ENCODE data around the gene MXRA7. TPM values are rescaled to one million over a fixed set of nuclear protein-coding genes. Genes with fewer than 3 reads are reported as not detected.

MXRA7 gene
- 298 and 300 TPM in 2 replicates for polyA plus RNA-seq (2011; rRNA removed)
- 56.2 and 75.9 TPM in 2 replicates for polyA minus RNA-seq (2011; rRNA and poly(A)+ RNA removed)

DNA sequence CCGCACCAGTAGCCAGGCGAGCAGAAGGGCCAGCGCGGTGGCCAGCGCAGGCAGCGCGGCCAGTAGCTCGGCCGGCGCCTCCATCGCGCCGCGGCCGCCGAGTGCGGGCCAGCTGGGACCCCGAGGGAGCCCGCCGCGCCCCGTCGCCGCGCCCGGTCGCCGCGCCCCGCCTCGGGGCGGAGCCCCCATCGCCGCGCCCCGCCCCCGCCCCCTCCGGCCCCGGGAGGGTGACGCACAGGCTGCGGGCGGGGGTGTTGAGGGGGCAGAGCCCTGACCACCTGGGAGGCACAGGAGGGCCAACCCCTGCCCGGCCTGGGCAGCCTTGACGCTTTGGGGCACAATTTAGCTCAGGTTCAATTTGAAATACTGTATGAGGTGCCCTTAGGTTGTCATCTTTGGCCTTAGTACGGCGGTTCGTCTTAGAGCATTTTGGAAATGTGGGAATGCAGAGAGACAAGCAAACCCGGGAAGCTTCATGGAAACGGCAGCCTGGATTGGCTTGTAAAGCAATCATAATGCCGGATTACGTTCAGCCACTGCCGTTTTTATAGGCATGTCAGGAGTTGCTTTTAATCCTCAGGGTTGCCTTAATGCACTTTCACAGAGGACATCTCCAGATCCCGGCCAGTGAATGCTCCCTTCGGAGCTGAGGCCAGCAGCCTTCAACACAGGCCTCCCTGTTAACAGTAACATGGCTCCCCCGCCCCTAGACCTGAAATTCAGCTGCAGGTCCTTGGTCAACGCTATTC lies at the start of gene MXRA7:
Gene MXRA7, minus strand, starts transcription at position 103 of the 749 bp plus-strand sequence. Its CDS starts 19 bp downstream, at position 84.
- CTCF ChIA-PET: interaction anchor here (0.7 to 1.6 kb wide), 4 partner anchors 9 to 181 kb away, joined by 3 to 6 read pairs (median 3); no protein-coding TSS in a partner anchor

GRCh38 chr17:76758570-76758969 lies 47.8 kb upstream of the MXRA7 start:
- POLR2A ChIA-PET: no interaction called here
- Histone ChIP-seq H3K4me3 (ENCODE audit: low read depth, low read length) (no peak overlapping the region), H3K36me3 (ENCODE audit: control insufficient read depth, insufficient read depth, low read length) (no peaks in the 10 kb centered on the region), H3K27me3 (ENCODE audit: control insufficient read depth, insufficient read depth, low read length) (no peaks in the 10 kb centered on the region)
- TF ChIP-seq, protein P1, sequence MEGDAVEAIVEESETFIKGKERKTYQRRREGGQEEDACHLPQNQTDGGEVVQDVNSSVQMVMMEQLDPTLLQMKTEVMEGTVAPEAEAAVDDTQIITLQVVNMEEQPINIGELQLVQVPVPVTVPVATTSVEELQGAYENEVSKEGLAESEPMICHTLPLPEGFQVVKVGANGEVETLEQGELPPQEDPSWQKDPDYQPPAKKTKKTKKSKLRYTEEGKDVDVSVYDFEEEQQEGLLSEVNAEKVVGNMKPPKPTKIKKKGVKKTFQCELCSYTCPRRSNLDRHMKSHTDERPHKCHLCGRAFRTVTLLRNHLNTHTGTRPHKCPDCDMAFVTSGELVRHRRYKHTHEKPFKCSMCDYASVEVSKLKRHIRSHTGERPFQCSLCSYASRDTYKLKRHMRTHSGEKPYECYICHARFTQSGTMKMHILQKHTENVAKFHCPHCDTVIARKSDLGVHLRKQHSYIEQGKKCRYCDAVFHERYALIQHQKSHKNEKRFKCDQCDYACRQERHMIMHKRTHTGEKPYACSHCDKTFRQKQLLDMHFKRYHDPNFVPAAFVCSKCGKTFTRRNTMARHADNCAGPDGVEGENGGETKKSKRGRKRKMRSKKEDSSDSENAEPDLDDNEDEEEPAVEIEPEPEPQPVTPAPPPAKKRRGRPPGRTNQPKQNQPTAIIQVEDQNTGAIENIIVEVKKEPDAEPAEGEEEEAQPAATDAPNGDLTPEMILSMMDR (IDR thresholded peaks at IDR 0.05; ENCODE audit: insufficient read depth, low read depth, low read length): no peak
- CTCF ChIA-PET: interaction anchor here (0.7 to 1.2 kb wide), 3 partner anchors 11 to 33 kb away, joined by 3 read pairs; no protein-coding TSS in a partner anchor
- no peak for DNase-seq (ENCODE audit: low read depth)

More for the DNA sequence above, at the start of gene MXRA7:
- no peak for DNase-seq (ENCODE audit: low read depth)
- Histone ChIP-seq H3K36me3 (ENCODE audit: control insufficient read depth, insufficient read depth, low read length) (peaks cover 11% of the 10 kb centered on the region), H3K27me3 (ENCODE audit: control insufficient read depth, insufficient read depth, low read length) (no peaks in the 10 kb centered on the region), H3K4me3 (ENCODE audit: low read depth, low read length) (peak within 1 kb of the TSS; percentile 84)
- TF ChIP-seq, protein P1 (IDR thresholded peaks at IDR 0.05; ENCODE audit: insufficient read depth, low read depth, low read length): no peak
- POLR2A ChIA-PET: no interaction called here

GRCh38 chr17:76757256-76757655 lies 46.5 kb upstream of the MXRA7 start:
- DNase-seq (ENCODE audit: low read depth): no peak
- Histone ChIP-seq H3K27me3 (ENCODE audit: control insufficient read depth, insufficient read depth, low read length) (no peaks in the 10 kb centered on the region), H3K36me3 (ENCODE audit: control insufficient read depth, insufficient read depth, low read length) (no peaks in the 10 kb centered on the region; the same call in 1 of the 2 replicates), H3K4me3 (ENCODE audit: low read depth, low read length) (no peak overlapping the region)
- ChIA-PET CTCF (no interaction called here), POLR2A (no interaction called here)
- TF ChIP-seq, protein P1 (IDR thresholded peaks at IDR 0.05; ENCODE audit: insufficient read depth, low read depth, low read length): no peak

DNA sequence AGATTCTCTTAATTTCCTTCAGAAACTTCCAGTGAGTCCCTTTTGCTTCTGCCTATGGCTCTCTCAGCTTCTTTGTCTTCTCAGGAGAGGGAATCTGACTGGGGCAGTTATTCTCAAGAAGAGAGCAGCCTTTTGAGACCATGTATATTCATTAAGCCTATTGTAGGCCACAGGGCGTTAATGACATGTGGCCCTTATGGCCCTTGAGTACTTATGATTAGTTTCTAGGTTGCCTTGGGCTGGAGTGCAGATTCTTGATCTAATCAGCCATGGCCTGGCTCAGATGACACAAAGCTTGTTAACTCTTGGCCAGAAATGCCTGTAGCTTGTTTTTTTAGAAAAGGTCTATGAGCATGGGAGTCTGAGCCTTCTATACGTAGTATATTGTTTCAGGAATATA lies 44.5 kb upstream of the MXRA7 start:
- no peaks in the 10 kb centered on the region for H3K27me3 ChIP-seq (ENCODE audit: control insufficient read depth, insufficient read depth, low read length)
- POLR2A ChIA-PET: no interaction called here
- CTCF ChIA-PET: interaction anchor here (0.9 kb wide), 1 partner anchor 23 kb away, joined by 3 read pairs; no protein-coding TSS in a partner anchor

More for the DNA sequence above, 44.5 kb upstream of the MXRA7 start:
- no peak overlapping the region for H3K4me3 ChIP-seq (ENCODE audit: low read depth, low read length)
- TF ChIP-seq, protein P1 (IDR thresholded peaks at IDR 0.05; ENCODE audit: insufficient read depth, low read depth, low read length): no peak
- no peaks in the 10 kb centered on the region; the same call in 1 of the 2 replicates for H3K36me3 ChIP-seq (ENCODE audit: control insufficient read depth, insufficient read depth, low read length)
- no peak for DNase-seq (ENCODE audit: low read depth)

All from BJ (cell line).